Measurements from ENCODE around the gene HSD11B2. TPM values are rescaled to one million over a fixed set of nuclear protein-coding genes. Genes with fewer than 3 reads are reported as not detected.

The HSD11B2 gene
- total RNA-seq, 1 experiment from 2014 or later = not detected

- Histone ChIP-seq H3K4me3 (no peak overlapping the region), H3K27me3 (replicated peaks) (no peaks in the 10 kb centered on the region), H3K36me3 (no peaks in the 10 kb centered on the region), H3K4me1 (replicated peaks) (peaks cover 18% of the 10 kb centered on the region), H3K9me3 (replicated peaks) (peaks cover 5% of the 10 kb centered on the region), H3K27ac (no peak overlapping the region)
- no peak for DNase-seq (ENCODE audit: low read depth in 1 of 2, low spot score in 2 of 2)
Observed at GRCh38 chr16:67399749-67400704, 30.9 kb upstream of the HSD11B2 start.

DNA sequence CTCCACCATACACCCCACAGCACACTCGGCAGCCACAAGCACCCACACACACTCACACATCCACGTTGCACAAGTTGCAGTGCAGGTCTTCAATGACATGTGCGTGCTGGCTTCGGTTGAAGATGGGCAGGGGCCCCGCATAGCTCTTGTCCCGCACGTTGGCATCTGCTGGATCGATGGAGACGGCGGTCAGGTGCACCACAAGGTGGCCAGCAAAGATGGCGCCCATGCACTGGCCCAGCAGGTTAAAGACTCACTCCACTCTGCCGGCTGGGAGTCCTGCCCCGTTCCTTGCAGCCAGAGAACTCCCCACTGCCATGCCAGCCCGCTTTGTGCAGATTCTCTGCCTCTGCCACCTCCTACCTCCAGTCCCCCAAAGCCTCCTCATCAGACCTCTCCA is 30.0 kb upstream of the HSD11B2 start:
- no peak overlapping the region for H3K4me3 ChIP-seq
- no peaks in the 10 kb centered on the region for H3K27me3 ChIP-seq (replicated peaks)
- peaks cover 5% of the 10 kb centered on the region for H3K9me3 ChIP-seq (replicated peaks)
- H3K27ac ChIP-seq = no peak overlapping the region
- peaks cover 15% of the 10 kb centered on the region for H3K4me1 ChIP-seq (replicated peaks)
- H3K36me3 ChIP-seq = no peaks in the 10 kb centered on the region
- no peak for DNase-seq (ENCODE audit: low read depth in 1 of 2, low spot score in 2 of 2)

DNA sequence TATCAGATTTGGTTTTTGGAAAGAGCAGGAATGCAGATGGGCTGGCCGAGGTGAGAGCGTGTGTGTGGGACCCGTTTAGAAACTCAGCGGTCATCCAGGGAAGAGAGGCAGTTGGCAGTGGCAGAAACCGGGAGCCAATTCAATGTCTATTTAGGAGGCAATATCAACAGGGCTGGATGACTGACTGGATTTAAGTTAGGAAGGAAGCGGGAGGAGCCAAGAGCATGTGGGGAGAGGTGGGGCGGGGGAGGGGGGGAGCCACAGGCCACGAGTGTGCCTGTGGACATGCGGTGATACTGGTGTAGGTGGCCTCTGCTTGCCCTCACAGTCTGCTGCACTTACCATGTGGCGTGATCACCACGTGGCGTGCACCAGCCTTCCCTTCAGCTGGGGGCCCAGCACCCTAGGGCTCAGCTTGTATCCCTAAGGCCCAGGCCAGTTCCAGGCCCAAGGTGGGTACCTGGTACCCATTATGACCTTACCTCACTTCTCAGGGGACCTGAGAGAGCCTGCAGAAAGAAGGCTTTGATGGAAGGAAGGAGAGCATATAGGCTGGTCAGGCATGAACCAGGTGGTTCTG is 26.9 kb upstream of the HSD11B2 start:
- H3K27me3 ChIP-seq (replicated peaks) = no peaks in the 10 kb centered on the region
- no peak overlapping the region for H3K4me3 ChIP-seq
- H3K36me3 ChIP-seq = no peaks in the 10 kb centered on the region
- no peak for DNase-seq (ENCODE audit: low read depth in 1 of 2, low spot score in 2 of 2)
- H3K27ac ChIP-seq = no peak overlapping the region
- peaks cover 3% of the 10 kb centered on the region for H3K9me3 ChIP-seq (replicated peaks)
- H3K4me1 ChIP-seq (replicated peaks) = peaks cover 14% of the 10 kb centered on the region

DNA sequence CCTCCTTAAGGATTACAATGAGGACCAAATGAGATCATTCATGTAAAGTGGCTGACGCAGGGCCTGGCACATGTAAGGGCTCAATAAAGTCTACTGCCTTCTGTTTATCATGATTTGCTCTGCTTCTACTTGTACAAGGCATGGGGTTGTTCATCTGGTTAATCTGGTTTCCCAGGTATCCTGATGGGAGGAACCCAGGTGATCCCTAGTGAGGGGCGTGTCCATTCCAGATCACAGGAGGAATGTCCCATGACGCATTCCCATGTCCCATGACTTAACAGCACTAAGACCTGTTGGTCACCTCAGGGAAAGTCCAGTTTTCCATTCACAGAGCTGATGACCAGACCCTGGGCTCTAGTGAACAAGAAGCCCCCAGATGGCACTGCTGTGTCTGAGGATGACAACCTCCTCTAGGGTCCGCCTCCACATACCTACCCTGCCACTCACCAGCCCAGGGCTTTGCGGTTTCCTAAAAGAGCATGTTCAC is 26.1 kb upstream of the HSD11B2 start:
- Histone ChIP-seq H3K4me1 (replicated peaks) (peaks cover 9% of the 10 kb centered on the region), H3K36me3 (no peaks in the 10 kb centered on the region), H3K27ac (no peak overlapping the region), H3K9me3 (replicated peaks) (no peaks in the 10 kb centered on the region), H3K4me3 (no peak overlapping the region), H3K27me3 (replicated peaks) (no peaks in the 10 kb centered on the region)
- DNase-seq (ENCODE audit: low read depth in 1 of 2, low spot score in 2 of 2) = no peak

DNA sequence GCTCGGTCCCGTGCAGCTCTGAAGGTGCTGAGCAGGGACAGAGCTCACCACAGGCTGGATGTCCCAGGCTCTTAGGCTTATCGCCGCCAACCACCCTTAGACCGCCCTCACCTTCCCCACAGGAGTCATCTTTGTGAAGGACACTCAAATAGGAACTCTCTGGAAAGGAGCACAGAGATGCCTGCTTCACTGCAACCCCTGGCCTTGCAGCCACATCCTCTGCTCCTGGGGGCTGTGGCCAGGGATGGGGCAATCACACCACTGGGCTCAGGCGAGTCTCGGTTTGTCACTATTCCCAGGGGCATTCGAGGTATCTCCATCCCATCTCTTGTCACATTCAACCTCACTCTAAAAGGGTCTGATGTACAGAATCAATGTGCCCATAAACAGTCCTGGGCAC is 25.6 kb upstream of the HSD11B2 start:
- H3K4me1 ChIP-seq (replicated peaks) = peaks cover 9% of the 10 kb centered on the region
- H3K9me3 ChIP-seq (replicated peaks) = no peaks in the 10 kb centered on the region
- no peaks in the 10 kb centered on the region for H3K27me3 ChIP-seq (replicated peaks)
- no peak for DNase-seq (ENCODE audit: low read depth in 1 of 2, low spot score in 2 of 2)
- no peak overlapping the region for H3K27ac ChIP-seq
- no peaks in the 10 kb centered on the region for H3K36me3 ChIP-seq
- no peak overlapping the region for H3K4me3 ChIP-seq

GRCh38 chr16:67406111-67406971 is 24.6 kb upstream of the HSD11B2 start:
- Histone ChIP-seq H3K4me3 (no peak overlapping the region), H3K27me3 (replicated peaks) (no peaks in the 10 kb centered on the region), H3K27ac (no peak overlapping the region), H3K36me3 (no peaks in the 10 kb centered on the region), H3K9me3 (replicated peaks) (no peaks in the 10 kb centered on the region), H3K4me1 (replicated peaks) (peaks cover 9% of the 10 kb centered on the region)
- DNase-seq (ENCODE audit: low read depth in 1 of 2, low spot score in 2 of 2) = no peak

DNA sequence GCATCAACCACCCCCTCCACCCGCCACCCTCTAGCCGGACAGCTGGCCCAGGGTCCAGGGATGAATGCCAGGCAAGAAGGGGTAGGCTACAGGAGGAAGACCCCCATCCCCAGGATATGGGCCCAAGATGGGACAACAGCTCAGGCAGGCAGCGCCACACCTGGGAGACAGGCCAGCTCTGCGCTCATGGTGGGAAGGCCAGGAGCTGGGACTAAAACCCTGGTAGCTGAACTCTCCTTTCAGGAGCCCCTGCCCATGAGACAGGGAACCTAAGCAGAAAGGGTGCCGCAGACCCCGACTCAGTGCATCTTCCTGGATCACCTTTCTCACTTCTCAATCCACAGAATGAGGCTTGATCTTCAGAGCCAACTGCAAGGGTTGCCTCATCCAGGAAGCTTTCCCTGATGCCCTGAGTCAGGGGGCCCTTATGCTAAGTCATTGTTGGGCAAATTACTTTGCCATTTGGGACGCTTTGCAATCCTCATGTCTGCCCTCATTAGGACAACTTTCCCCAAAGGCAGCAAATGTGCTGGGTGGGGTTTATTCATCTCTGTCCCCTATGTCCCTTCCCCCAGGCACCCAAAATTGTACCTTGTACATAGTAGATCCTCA is 23.6 kb upstream of the HSD11B2 start:
- H3K27me3 ChIP-seq (replicated peaks) = no peaks in the 10 kb centered on the region
- no peaks in the 10 kb centered on the region for H3K9me3 ChIP-seq (replicated peaks)
- H3K27ac ChIP-seq = no peak overlapping the region
- peaks cover 9% of the 10 kb centered on the region for H3K4me1 ChIP-seq (replicated peaks)
- no peaks in the 10 kb centered on the region for H3K36me3 ChIP-seq
- no peak overlapping the region for H3K4me3 ChIP-seq
- no peak for DNase-seq (ENCODE audit: low read depth in 1 of 2, low spot score in 2 of 2)

GRCh38 chr16:67407788-67408452 is 23.0 kb upstream of the HSD11B2 start:
- H3K4me1 ChIP-seq (replicated peaks) = peaks cover 9% of the 10 kb centered on the region
- no peak overlapping the region for H3K4me3 ChIP-seq
- H3K27ac ChIP-seq = no peak overlapping the region
- no peaks in the 10 kb centered on the region for H3K27me3 ChIP-seq (replicated peaks)
- H3K9me3 ChIP-seq (replicated peaks) = no peaks in the 10 kb centered on the region
- DNase-seq (ENCODE audit: low read depth in 1 of 2, low spot score in 2 of 2) = no peak
- H3K36me3 ChIP-seq = no peaks in the 10 kb centered on the region

DNA sequence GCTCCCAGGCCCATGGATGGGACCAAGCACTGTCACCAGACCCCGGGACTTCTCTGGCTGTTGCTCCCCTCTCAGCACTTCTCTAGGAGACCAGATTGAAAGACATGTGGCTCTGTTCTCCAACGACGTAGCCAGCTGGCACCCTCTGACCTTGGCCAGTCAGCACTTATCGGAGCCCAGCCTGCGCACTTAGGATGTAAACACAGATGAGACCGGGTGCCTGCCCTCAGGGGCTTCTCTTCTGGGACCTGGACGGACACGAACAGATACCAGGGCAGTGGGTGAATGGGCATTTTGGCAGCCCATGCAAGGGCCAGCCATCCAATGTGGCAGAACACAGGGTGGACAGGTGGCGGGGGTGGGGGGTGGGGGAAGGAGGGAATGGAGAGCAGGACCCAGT is 21.3 kb upstream of the HSD11B2 start:
- peaks cover 9% of the 10 kb centered on the region for H3K4me1 ChIP-seq (replicated peaks)
- H3K27me3 ChIP-seq (replicated peaks) = no peaks in the 10 kb centered on the region
- no peak overlapping the region for H3K27ac ChIP-seq
- no peaks in the 10 kb centered on the region for H3K36me3 ChIP-seq
- H3K4me3 ChIP-seq = no peak overlapping the region
- no peak for DNase-seq (ENCODE audit: low read depth in 1 of 2, low spot score in 2 of 2)
- H3K9me3 ChIP-seq (replicated peaks) = no peaks in the 10 kb centered on the region

- H3K27me3 ChIP-seq (replicated peaks) = no peaks in the 10 kb centered on the region
- no peak for DNase-seq (ENCODE audit: low read depth in 1 of 2, low spot score in 2 of 2)
- H3K4me3 ChIP-seq = no peak overlapping the region
- peaks cover 4% of the 10 kb centered on the region; the same call in 1 of the 2 replicates for H3K36me3 ChIP-seq
- peaks cover 13% of the 10 kb centered on the region for H3K4me1 ChIP-seq (replicated peaks)
- no peak overlapping the region for H3K27ac ChIP-seq
- no peaks in the 10 kb centered on the region for H3K9me3 ChIP-seq (replicated peaks)
Observed at GRCh38 chr16:67411339-67411738, 19.6 kb upstream of the HSD11B2 start.

GRCh38 chr16:67412294-67412693 is 18.6 kb upstream of the HSD11B2 start:
- H3K27ac ChIP-seq = no peak overlapping the region
- H3K4me1 ChIP-seq (replicated peaks) = peaks cover 11% of the 10 kb centered on the region
- no peaks in the 10 kb centered on the region for H3K9me3 ChIP-seq (replicated peaks)

GRCh38 chr16:67413978-67414911 is 16.7 kb upstream of the HSD11B2 start:
- no peak for DNase-seq (ENCODE audit: low read depth in 1 of 2, low spot score in 2 of 2)
- Histone ChIP-seq H3K27ac (no peak overlapping the region), H3K27me3 (replicated peaks) (no peaks in the 10 kb centered on the region), H3K4me3 (no peak overlapping the region), H3K9me3 (replicated peaks) (no peaks in the 10 kb centered on the region), H3K4me1 (replicated peaks) (peaks cover 11% of the 10 kb centered on the region), H3K36me3 (peaks cover 4% of the 10 kb centered on the region; the same call in 1 of the 2 replicates)

More at GRCh38 chr16:67412294-67412693, 18.6 kb upstream of the HSD11B2 start:
- H3K36me3 ChIP-seq = peaks cover 4% of the 10 kb centered on the region; the same call in 1 of the 2 replicates
- H3K27me3 ChIP-seq (replicated peaks) = no peaks in the 10 kb centered on the region
- H3K4me3 ChIP-seq = no peak overlapping the region
- DNase-seq (ENCODE audit: low read depth in 1 of 2, low spot score in 2 of 2) = no peak
